Measurements from ENCODE around the gene CELF1. TPM values are rescaled to one million over a fixed set of nuclear protein-coding genes. Genes with fewer than 3 reads are reported as not detected.

The CELF1 gene
- total RNA-seq, result 37.0 and 48.4 TPM in 2 replicates

DNA sequence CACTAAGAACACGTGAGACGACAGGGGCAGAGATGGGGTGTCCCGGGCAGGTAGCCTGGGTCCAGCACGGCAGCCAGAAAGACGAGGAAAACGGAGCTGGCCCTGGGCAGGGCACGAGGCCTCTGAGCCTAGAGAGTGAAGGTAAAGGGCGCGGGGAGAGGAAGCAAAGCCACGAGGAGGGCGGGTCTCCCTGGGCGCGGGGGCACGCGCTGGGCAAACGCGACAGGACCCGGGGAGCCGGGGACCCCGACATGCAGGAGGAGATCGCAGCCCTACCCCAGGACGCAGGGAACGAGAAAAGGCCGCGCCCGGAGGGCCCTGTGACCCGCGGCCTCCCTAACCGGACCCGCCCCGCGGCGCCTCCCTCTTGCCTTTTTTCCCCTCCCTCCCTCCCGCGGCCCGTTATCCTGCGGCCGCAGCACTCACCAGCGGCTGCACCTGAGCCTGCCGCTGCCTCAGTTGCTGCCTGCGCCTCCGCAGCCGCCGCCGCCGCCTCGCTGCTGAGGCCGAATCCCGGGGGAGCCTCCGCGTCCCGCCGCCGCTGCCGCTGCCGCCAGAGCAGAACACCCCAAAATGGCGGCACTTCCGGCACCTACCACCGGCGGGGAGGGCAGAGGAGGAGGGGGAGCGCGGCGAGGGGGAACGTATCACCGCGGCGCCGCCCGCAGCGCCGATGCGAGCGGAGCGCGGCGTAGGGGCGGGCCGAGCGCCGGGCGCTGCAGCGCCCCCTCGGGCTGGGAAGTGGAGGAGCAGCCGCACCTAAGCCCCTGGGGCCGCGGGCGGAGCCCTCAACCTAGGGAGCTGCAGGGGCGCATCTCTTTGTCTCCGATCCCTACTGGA is at the start of gene CELF1:
TSS of gene CELF1 (minus strand) at position 567 of the 840 bp plus-strand sequence. CDS start 53,609 bp downstream, outside the sequence.

DNA sequence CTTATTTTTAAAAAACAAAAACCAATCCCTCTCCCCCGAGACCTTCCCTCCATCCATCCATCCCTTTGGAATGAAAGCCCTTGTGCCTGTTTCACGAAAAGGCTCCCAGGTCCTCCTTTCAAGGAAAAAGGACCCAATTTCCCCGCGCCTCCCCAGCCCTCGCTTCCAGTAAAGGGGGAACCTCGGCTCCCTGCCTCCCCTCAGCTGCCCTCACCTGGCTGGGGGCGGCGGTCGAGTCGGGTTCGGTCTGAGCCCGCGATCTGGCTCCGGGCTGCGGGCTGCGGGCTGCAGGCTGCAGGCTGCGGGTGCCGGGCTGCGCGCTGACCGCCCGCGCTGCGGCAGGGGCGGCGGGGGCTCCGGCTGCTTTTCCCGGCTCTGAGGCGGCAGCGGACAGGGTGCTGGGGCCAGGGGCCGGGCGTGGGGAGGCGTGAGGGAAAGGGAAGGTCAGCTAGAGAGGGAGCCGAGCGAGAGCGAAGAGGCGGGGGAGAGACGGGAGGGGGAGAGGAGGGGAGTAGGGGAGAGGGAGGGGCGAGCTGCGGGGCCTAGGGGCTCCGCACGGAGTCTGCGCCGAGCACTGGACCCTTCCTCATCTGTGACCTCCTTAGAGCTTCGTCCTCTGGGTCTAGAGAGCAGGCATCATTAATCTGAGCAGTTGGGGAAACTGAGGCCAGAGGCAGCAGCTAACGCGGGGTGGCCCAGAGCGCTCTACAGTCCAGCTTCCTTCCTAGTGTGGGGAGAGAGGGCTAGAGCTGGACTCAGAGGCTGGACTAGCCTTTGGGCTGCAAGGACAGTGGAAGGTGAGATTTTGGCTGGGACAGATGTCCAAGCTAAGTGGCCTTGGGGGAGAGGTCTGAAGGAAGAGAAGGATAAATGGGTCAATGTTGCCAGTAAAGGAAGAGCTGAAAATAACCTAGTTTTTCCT is 41.3 kb upstream of the CELF1 start, which contains the start of gene C1QTNF4:
TSS of gene C1QTNF4 (minus strand) at position 478 of the 922 bp plus-strand sequence. CDS start 3,601 bp downstream, outside the sequence.

DNA sequence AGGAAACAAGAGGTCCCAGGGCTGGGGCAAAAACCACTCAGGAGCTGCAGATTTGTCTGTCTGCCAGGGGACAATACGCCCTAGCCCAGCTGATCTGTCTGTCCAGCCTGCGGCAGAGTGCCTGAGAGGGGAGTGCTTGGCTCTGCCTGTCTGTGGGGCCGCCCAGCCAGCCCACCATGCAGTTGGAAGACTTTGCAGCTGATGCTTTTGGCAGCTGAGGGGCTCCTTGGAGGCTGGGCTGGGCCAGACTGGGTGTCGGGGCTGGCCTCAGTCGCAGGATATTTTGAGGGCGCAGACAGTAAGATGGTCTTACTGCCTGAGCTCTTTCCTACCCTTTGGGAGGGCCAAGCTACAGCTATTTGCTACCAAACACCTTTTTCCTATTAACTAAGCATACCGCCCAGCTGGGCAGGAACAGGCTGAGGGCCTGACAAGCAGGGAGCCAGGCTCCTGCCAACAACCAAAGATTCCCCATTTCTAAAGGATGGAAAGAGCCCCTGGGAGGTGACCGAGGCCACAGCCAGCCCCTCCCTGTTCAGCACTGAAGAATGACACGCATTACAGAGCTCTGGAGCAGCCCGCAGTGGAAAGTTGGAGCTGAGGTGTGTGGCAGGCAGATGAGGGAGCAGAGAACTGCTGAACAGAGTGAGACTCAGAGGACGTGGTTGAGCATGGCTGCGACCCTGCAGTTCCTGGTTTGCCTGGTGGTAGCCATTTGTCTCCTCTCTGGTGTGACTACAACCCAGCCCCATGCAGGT is 33.3 kb upstream of the CELF1 start, which contains the start of gene FAM180B:
TSS of gene FAM180B (plus strand) at position 581 of the 758 bp plus-strand sequence. CDS start at position 672, 91 bp downstream.

GRCh38 chr11:47578524-47579494 is 25.9 kb upstream of the CELF1 start, which contains the start of the genes KBTBD4 and NDUFS3:
Gene KBTBD4 (minus strand): TSS chr11:47578970. CDS start chr11:47578951, 19 bp downstream.
Gene NDUFS3 (plus strand): TSS chr11:47579074. CDS start chr11:47579092, 18 bp downstream.

GRCh38 chr11:47565340-47566148 is 12.6 kb upstream of the CELF1 start, which contains the start of gene PTPMT1:
Gene PTPMT1 (plus strand): TSS chr11:47565599. CDS start chr11:47565623, 24 bp downstream.

GRCh38 chr11:47448566-47449427 is 104.1 kb downstream of the CELF1 start, which contains the start of gene RAPSN:
Gene RAPSN (minus strand): TSS chr11:47449136. CDS start chr11:47448964, 172 bp downstream.

GRCh38 chr11:47426062-47426956 is 126.6 kb downstream of the CELF1 start, which contains the start of gene PSMC3:
Gene PSMC3 (minus strand): TSS chr11:47426439. CDS start chr11:47426279, 160 bp downstream.

Other genes with a start within 250 kb of the CELF1 start
- gene MYBPC3, start 200.4 kb downstream of the CELF1 start, total RNA-seq, result not detected in 2 replicates
- gene SPI1, start 174.6 kb downstream of the CELF1 start, total RNA-seq, result not detected in 2 replicates
- 141 and 145 TPM in 2 replicates for gene SLC39A13, start 144.5 kb downstream of the CELF1 start, total RNA-seq
- 117 and 138 TPM in 2 replicates for gene PSMC3, start 126.7 kb downstream of the CELF1 start, total RNA-seq
- not detected in 2 replicates for gene RAPSN, start 104.0 kb downstream of the CELF1 start, total RNA-seq
- gene PTPMT1, start 12.5 kb upstream of the CELF1 start, total RNA-seq, result 70.0 and 90.8 TPM in 2 replicates
- gene KBTBD4, start 25.8 kb upstream of the CELF1 start, total RNA-seq, result 10.8 and 18.8 TPM in 2 replicates
- 53.8 and 68.5 TPM in 2 replicates for gene NDUFS3, start 25.9 kb upstream of the CELF1 start, total RNA-seq
- gene FAM180B, start 33.5 kb upstream of the CELF1 start, total RNA-seq, result not detected in 2 replicates
- 0.16 and 0.90 TPM in 2 replicates for gene C1QTNF4, start 41.3 kb upstream of the CELF1 start, total RNA-seq
- 65.9 and 88.0 TPM in 2 replicates for gene MTCH2, start 89.4 kb upstream of the CELF1 start, total RNA-seq
- 1.6 TPM in 1 of 2 replicates, not detected in the other for gene AGBL2, start 162.2 kb upstream of the CELF1 start, total RNA-seq
- gene FNBP4, start 214.2 kb upstream of the CELF1 start, total RNA-seq, result 22.8 and 79.3 TPM in 2 replicates